GM12892 (cell line): ENCODE data around the gene CCR7.

ENCODE experiments used
- POLR2AphosphoS5 ChIP-seq: IDR thresholded peaks from 2 replicates; pipeline ENCODE4 v1.6.1; 2011; ENCODE audit warnings: low read depth, low read length, control low read depth
- TAF1 ChIP-seq: IDR thresholded peaks from 2 replicates; pipeline ENCODE4 v1.6.1; 2011; ENCODE audit warnings: low read depth, mild to moderate bottlenecking, control low read depth, low read length, borderline replicate concordance

GRCh38 chr17:40558890-40559563 is 6.2 kb downstream of the CCR7 start:
- TF ChIP-seq POLR2AphosphoS5, result peak; percentile 55; the same call in 1 of the 2 replicates
- TF ChIP-seq TAF1, result no peak
